Esophagus (tissue), 2 donors: ENCODE data around the gene TGOLN2. TPM values are rescaled to one million over a fixed set of nuclear protein-coding genes. Genes with fewer than 3 reads are reported as not detected.
"Not testable (repeated sequence)": the region's sequence is repeated elsewhere in the genome, so short reads cannot be mapped to it uniquely, and the experiment has no call there.

Experiments used
- H3K27ac ChIP-seq, 2 donors: one replicate each; pipeline ENCODE4 v1.5.1; 2013; ENCODE audit warnings: low read depth in 2 of 2, mild to moderate bottlenecking in 2 of 2, inconsistent platforms in 1 of 2, low read length in 1 of 2, moderate library complexity in 1 of 2
- H3K27me3 ChIP-seq, 2 donors: one replicate each; pipeline ENCODE4 v1.6.1; 2013; ENCODE audit warnings: low read length in 2 of 2, control low read depth in 1 of 2, mild to moderate bottlenecking in 1 of 2; ENCODE audit not compliant: insufficient read depth in 2 of 2, control insufficient read depth in 1 of 2
- H3K36me3 ChIP-seq, 2 donors: one replicate each; pipeline ENCODE4 v1.6.1; 2013; ENCODE audit warnings: low read length in 1 of 2; ENCODE audit not compliant: control insufficient read depth in 2 of 2, insufficient read depth in 2 of 2
- H3K4me1 ChIP-seq, 2 donors: one replicate each; pipeline ENCODE4 v1.6.1; 2013; ENCODE audit warnings: low read length in 1 of 2; ENCODE audit not compliant: control insufficient read depth in 2 of 2, insufficient read depth in 2 of 2
- H3K4me3 ChIP-seq, 2 donors: one replicate each; pipeline ENCODE4 v1.5.1; 2013; ENCODE audit warnings: low read length in 2 of 2, mild to moderate bottlenecking in 2 of 2, low read depth in 1 of 2, moderate library complexity in 1 of 2
- H3K9me3 ChIP-seq, 2 donors: one replicate each; pipeline ENCODE4 v1.6.1; 2013; ENCODE audit warnings: mild to moderate bottlenecking in 2 of 2, low read depth in 1 of 2, low read length in 1 of 2, moderate library complexity in 1 of 2; ENCODE audit not compliant: control insufficient read depth in 2 of 2, insufficient read depth in 1 of 2
- WGBS, 2 donors: extraction: QIAGEN DNeasy Blood & Tissue Kit; methylation state at CpG; one replicate each; pipeline ENCODE4 v1.1.7; 2013; 5-methylcytosine and 5-hydroxymethylcytosine counted together
- polyA plus RNA-seq, 2 donors: library from polyadenylated mRNA; stranded (reverse); fragments of 200-250 nt; gene quantifications; one replicate each; pipeline ENCODE4 v1.2.3, GENCODE V29; 2013
- donor health status: healthy with polysubstance abuse.
- donor health status: Bipolar disorder and iron deficiency.

Gene TGOLN2
- polyA plus RNA-seq, 2 donors = 13.1 to 15.1 TPM

GRCh38 chr2:85326406-85327159 lies 1.2 kb downstream of the TGOLN2 start:
- peaks cover 0 to 17% of the 10 kb centered on the region in 2 donors for H3K4me1 ChIP-seq
- 12% methylated on average over 32 of the region's 32 CpGs for WGBS, 2 donors

DNA sequence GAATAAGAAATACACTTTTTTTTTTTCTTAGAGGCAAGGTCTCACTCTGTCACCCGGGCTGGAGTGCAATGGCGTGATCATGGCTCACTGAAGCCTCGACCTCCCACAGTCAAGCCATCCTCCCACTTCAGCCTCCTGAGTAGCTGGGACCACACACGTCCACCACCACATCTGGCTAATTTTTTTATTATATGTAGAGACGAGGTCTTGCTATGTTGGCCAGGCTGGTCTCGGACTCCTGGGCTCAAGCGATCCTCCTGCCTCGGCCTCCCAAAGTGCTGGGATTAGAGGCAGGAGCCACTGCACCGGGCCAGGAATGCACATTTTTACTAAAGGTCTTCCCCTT lies 2.4 kb downstream of the TGOLN2 start:
- Histone ChIP-seq H3K9me3 (no peaks in the 10 kb centered on the region), H3K27ac (no peak overlapping the region), H3K36me3 (peaks cover 16% of the 10 kb centered on the region in 2 donors), H3K4me1 (peaks cover 0 to 17% of the 10 kb centered on the region in 2 donors), H3K27me3 (no peaks in the 10 kb centered on the region), H3K4me3 (peak overlapping the region; percentile 18 to 95)
- WGBS, 2 donors = 44 to 57% methylated on average over 9 of the region's 9 CpGs

More at GRCh38 chr2:85326406-85327159, 1.2 kb downstream of the TGOLN2 start:
- peak overlapping the region; percentile 94 to 98 for H3K27ac ChIP-seq
- H3K36me3 ChIP-seq = peaks cover 10 to 13% of the 10 kb centered on the region in 2 donors
- H3K4me3 ChIP-seq = peak overlapping the region; percentile 80 to 95
- H3K9me3 ChIP-seq = no peaks in the 10 kb centered on the region
- H3K27me3 ChIP-seq = no peaks in the 10 kb centered on the region

DNA sequence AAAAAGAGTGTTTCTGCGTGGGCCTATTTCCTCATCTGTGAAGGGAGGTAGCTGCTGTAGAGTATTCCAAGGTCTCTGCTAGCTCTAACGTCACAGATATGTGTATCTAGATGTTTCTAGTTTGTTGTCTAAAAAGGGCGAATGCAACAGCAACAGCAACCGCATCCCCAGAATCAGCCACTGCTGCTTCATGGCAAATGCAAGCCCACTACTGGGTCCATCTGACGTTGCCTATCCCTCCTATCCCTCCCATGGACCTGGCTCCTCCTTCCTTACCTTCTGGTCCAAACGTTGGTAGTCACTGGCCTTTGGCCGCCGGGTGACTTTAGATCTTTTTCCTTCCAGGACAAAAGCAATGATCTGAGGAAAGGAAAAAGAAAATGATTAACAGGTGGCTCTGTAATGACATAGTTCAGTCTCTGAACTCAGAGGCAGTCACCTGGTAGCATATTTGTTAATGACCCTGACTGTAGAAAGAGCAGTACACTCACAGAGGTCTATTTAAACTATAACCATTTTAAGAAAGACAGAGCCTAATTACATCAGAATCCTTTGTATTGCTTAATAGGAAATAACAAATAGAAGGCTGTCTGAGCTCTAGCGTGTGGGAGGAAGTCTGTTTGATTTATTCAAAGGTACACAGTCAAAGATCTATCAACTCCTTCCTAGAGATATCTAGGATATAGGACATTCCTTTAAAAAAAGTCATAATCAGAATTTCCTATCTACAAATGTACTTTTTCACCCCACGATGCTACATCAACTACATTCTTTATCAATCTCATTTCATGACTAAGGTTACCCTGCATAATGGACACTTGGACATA lies 2.9 kb downstream of the TGOLN2 start:
- WGBS, 2 donors = 32 to 53% methylated on average over 10 of the region's 10 CpGs
- Histone ChIP-seq H3K36me3 (peaks cover 16 to 17% of the 10 kb centered on the region in 2 donors), H3K4me3 (peak overlapping the region in 1 of 2 donors; percentile 95), H3K4me1 (peaks cover 0 to 17% of the 10 kb centered on the region in 2 donors), H3K27me3 (no peaks in the 10 kb centered on the region), H3K9me3 (no peaks in the 10 kb centered on the region), H3K27ac (peak overlapping the region in 1 of 2 donors; percentile 48)

DNA sequence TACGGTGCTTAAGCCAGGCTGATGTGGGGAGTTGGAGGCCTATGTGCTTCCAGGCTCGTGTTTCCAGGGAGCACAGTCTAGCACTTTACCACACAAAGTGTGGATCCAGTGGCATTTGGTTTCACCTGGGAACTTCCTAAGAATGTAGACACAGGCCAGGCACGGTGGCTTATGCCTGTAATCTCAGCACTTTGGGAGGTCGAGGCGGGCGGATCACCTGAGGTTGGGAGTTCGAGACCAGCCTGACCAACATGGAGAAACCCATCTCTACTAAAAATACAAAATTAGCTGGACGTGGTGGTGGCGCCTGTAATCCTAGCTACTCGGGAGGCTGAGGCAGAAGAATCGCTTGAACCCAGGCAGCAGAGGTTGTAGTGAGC lies 3.8 kb downstream of the TGOLN2 start:
- whole genome bisulfite sequencing, 2 donors = 84 to 91% methylated on average over 9 to 11 of the region's 11 CpGs
- Histone ChIP-seq H3K36me3 (peaks cover 16 to 17% of the 10 kb centered on the region in 2 donors), H3K4me1 (peaks cover 0 to 17% of the 10 kb centered on the region in 2 donors)
- not testable (repeated sequence) for H3K27ac ChIP-seq, H3K4me3 ChIP-seq, H3K9me3 ChIP-seq, H3K27me3 ChIP-seq

- Histone ChIP-seq H3K27ac (no peak overlapping the region), H3K4me3 (no peak overlapping the region), H3K36me3 (peaks cover 17 to 18% of the 10 kb centered on the region in 2 donors), H3K27me3 (no peaks in the 10 kb centered on the region), H3K4me1 (peaks cover 0 to 17% of the 10 kb centered on the region in 2 donors), H3K9me3 (no peaks in the 10 kb centered on the region)
- 82% methylated on average over 9 of the region's 9 CpGs for WGBS, 2 donors
Observed at GRCh38 chr2:85323351-85323987, 4.3 kb downstream of the TGOLN2 start.

- Histone ChIP-seq H3K27me3 (no peaks in the 10 kb centered on the region), H3K36me3 (peaks cover 21 to 27% of the 10 kb centered on the region in 2 donors), H3K4me3 (no peak overlapping the region), H3K9me3 (no peaks in the 10 kb centered on the region), H3K27ac (no peak overlapping the region), H3K4me1 (peaks cover 0 to 8% of the 10 kb centered on the region in 2 donors)
- 90 to 95% methylated on average over 4 of the region's 4 CpGs for WGBS, 2 donors
Observed at GRCh38 chr2:85319796-85320195, 8.0 kb downstream of the TGOLN2 start.

- H3K36me3 ChIP-seq = peaks cover 16 to 20% of the 10 kb centered on the region in 2 donors
- peak overlapping the region in 1 of 2 donors; percentile 11 for H3K27ac ChIP-seq
- H3K9me3 ChIP-seq = no peaks in the 10 kb centered on the region
- 59 to 63% methylated on average over 11 of the region's 11 CpGs for WGBS, 2 donors
- H3K4me1 ChIP-seq = peaks cover 0 to under 1% of the 10 kb centered on the region in 2 donors
- H3K27me3 ChIP-seq = no peaks in the 10 kb centered on the region
- H3K4me3 ChIP-seq = no peak overlapping the region
Observed at GRCh38 chr2:85318222-85319074, 9.3 kb downstream of the TGOLN2 start.

DNA sequence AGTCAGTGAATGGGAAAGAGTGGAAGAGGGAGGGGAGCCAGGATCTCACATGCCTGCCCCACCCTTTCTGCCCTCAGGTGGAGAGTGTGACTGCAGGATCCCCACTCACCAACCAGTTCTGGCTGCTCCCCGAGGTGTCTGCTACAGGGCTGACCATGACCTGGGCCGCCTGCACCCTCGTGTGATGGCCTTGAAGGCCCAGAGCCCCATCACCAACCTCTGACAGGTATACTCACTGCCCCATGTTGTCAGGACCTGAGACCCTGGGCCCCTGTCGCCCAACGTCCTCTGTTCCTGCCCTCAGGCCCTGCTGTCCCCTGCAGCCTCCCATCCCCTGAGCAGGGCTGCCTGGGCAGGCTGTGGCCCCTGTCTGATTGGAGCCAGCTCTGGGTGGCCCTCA lies 11.9 kb downstream of the TGOLN2 start:
- not testable (repeated sequence) for H3K27ac ChIP-seq

DNA sequence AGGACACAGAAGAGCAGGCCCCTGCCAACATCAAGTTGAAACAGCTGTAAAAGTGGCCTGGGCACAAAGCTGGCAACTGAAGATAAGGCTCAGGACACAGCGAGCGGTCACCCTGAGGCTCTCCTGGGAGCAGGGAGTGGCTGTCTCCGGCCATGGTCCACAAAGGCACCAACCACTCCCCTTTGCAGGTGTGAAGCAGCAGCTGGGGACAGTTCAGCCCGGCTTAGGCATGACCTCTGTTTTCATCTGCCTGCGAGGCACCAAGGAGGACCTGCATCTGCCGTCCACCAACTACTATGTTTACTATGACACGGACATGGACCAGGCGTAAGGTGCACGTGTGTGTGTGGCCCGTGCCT lies 12.9 kb downstream of the TGOLN2 start:
- H3K36me3 ChIP-seq = peaks cover 4 to 13% of the 10 kb centered on the region in 2 donors
- WGBS, 2 donors = 74 to 85% methylated on average over 10 of the region's 10 CpGs

More for the DNA sequence above, 11.9 kb downstream of the TGOLN2 start:
- H3K4me3 ChIP-seq, H3K9me3 ChIP-seq, H3K4me1 ChIP-seq, H3K27me3 ChIP-seq: not testable (repeated sequence)
- 57 to 63% methylated on average over 3 to 5 of the region's 5 CpGs for WGBS, 2 donors
- H3K36me3 ChIP-seq = peaks cover 10 to 14% of the 10 kb centered on the region in 2 donors

More for the DNA sequence above, 12.9 kb downstream of the TGOLN2 start:
- Histone ChIP-seq H3K9me3 (no peaks in the 10 kb centered on the region), H3K27me3 (no peaks in the 10 kb centered on the region), H3K27ac (no peak overlapping the region), H3K4me1 (no peaks in the 10 kb centered on the region), H3K4me3 (no peak overlapping the region)
